Mesothelial cell of epicardium (in vitro differentiated cells): ENCODE measurements around the gene ATP9A. TPM values are rescaled to one million over a fixed set of nuclear protein-coding genes. Genes with fewer than 3 reads are reported as not detected.
A peak's percentile ranks its signal among the peaks of the same experiment; 100 is the strongest.

ENCODE experiments used
- DNase-seq, 2 experiments: peaks; one replicate each; pipeline ENCODE4 v3.0.0; 2021; ENCODE audit warnings: low spot score in 2 of 2; ENCODE audit not compliant: unreplicated experiment in 2 of 2
- H3K27ac Mint-ChIP-seq: 2 replicates; pipeline ENCODE4 v1.8.0; 2021; ENCODE audit warnings: mixed read lengths
- H3K27me3 Mint-ChIP-seq: 2 replicates; pipeline ENCODE4 v1.8.0; 2021; ENCODE audit warnings: low read depth, mixed read lengths
- H3K36me3 Mint-ChIP-seq: 2 replicates; pipeline ENCODE4 v1.8.0; 2021; ENCODE audit warnings: mixed read lengths
- H3K4me1 Mint-ChIP-seq: 2 replicates; pipeline ENCODE4 v1.8.0; 2021; ENCODE audit warnings: mixed read lengths
- H3K4me3 Mint-ChIP-seq: 2 replicates; pipeline ENCODE4 v1.8.0; 2021; ENCODE audit warnings: mild to moderate bottlenecking, moderate library complexity, mixed read lengths
- H3K9me3 Mint-ChIP-seq: 2 replicates; pipeline ENCODE4 v1.8.0; 2021; ENCODE audit warnings: mixed read lengths
- total RNA-seq: library from RNA; stranded (reverse); gene quantifications from 3 replicates; pipeline ENCODE4 v1.2.1, GENCODE V29; 2021
- TF ChIP-seq, protein P1 (sequence below): fragments of 200-600 bp; sonication (generic); IDR thresholded peaks from one replicate; pipeline ENCODE4 v1.5.0; 2021; ENCODE audit warnings: antibody characterized with exemption; ENCODE audit not compliant: unreplicated experiment

ATP9A gene
- total RNA-seq, 1 donor from 2014 or later: 80.0 TPM

DNA sequence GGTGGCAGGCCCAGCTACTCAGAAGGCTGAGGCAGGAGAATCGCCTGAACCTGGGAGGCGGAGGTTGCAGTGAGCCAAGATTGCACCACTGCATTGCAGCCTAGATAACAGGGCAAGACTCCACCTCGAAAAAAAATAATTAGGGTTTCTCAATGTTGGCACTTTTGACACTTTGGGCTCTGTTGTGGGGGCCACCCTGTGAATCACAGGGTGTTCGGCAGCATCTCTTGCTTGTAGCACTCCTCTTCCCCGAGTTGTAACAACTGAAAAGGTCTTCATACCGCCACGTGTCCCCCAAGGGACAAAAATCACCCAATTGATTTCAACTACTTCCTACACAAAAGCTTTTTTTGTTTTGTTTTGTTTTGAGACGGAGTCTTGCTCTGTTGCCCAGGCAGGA lies 172.4 kb downstream of the ATP9A start:
- no peaks in the 10 kb centered on the region for H3K27me3 Mint-ChIP-seq
- peaks cover 39% of the 10 kb centered on the region for H3K4me1 Mint-ChIP-seq
- no peak overlapping the region for H3K4me3 Mint-ChIP-seq
- TF ChIP-seq, protein P1, sequence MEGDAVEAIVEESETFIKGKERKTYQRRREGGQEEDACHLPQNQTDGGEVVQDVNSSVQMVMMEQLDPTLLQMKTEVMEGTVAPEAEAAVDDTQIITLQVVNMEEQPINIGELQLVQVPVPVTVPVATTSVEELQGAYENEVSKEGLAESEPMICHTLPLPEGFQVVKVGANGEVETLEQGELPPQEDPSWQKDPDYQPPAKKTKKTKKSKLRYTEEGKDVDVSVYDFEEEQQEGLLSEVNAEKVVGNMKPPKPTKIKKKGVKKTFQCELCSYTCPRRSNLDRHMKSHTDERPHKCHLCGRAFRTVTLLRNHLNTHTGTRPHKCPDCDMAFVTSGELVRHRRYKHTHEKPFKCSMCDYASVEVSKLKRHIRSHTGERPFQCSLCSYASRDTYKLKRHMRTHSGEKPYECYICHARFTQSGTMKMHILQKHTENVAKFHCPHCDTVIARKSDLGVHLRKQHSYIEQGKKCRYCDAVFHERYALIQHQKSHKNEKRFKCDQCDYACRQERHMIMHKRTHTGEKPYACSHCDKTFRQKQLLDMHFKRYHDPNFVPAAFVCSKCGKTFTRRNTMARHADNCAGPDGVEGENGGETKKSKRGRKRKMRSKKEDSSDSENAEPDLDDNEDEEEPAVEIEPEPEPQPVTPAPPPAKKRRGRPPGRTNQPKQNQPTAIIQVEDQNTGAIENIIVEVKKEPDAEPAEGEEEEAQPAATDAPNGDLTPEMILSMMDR: no peak
- no peaks in the 10 kb centered on the region for H3K9me3 Mint-ChIP-seq
- no peak overlapping the region for H3K27ac Mint-ChIP-seq
- peaks cover 16% of the 10 kb centered on the region for H3K36me3 Mint-ChIP-seq
- DNase-seq: no peak

DNA sequence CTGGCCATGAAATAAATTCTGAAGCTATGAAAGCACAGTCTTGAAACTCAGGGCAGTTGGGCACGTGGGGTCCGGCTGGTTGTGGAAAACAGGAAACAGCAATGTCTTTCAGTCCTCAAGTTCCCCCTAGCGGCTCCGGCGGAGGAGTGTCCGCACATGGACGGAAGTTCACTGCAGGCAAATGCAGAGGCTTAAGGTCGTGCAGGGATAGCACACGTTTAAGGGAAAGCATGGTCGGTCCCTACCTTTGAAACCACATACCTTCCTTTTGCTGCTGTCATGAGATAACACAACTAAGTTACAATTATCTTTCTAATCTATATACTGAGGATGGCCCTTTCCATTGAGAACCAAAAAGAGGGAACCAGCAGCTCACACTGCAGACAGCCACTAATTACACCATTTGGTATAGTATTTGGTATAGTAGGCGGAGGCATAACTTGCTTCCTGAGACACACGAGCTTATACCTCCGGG lies 173.1 kb downstream of the ATP9A start:
- Mint-ChIP-seq H3K9me3 (no peaks in the 10 kb centered on the region), H3K27me3 (no peaks in the 10 kb centered on the region), H3K27ac (peak overlapping the region; percentile 79), H3K36me3 (peaks cover 14% of the 10 kb centered on the region), H3K4me3 (no peak overlapping the region), H3K4me1 (peaks cover 36% of the 10 kb centered on the region)
- peak; percentile 58 to 81 for DNase-seq
- TF ChIP-seq, protein P1: peak; percentile 78

DNA sequence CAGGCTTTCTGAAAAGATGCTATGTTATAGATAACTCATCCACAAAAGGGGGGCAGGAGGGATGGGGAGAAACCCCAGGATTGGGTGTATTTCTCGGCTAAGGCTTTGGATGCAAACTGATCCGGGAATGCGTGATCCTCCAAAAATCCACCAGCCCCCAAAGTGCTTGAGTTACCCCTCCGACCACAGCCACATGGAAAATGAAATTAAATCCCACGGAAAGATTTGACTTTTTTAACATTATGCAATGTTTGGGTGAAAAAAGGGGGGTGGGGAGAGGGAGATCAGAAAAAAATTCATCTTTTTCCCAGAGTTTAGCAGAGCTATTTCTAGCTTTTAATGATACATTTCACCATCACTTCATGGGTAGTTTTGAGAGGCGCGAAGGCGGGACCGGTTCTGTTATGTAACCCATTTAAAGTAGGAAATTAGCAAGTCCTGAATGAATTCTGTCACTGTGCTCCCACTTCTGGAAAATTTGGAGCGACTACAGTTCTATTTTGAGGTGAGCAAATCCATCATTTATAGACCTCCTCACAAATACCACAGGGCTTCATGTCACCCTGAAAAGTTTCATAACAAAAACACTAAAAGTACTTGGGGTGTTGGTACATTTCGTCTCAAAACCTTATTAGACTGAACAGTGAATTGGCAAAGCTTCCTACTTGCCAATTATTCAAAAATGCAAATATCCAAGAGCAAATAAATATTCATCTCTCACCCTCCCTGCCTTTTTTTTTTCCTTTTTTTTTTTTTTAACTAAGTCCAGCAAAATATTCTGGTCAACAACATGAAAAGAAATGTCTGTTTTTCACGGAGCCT lies 173.7 kb downstream of the ATP9A start:
- H3K4me3 Mint-ChIP-seq: no peak overlapping the region
- H3K4me1 Mint-ChIP-seq: peaks cover 36% of the 10 kb centered on the region
- TF ChIP-seq, protein P1: no peak
- no peaks in the 10 kb centered on the region for H3K9me3 Mint-ChIP-seq
- H3K27me3 Mint-ChIP-seq: no peaks in the 10 kb centered on the region
- peaks cover 8% of the 10 kb centered on the region for H3K36me3 Mint-ChIP-seq
- DNase-seq: no peak
- peak overlapping the region; percentile 79 for H3K27ac Mint-ChIP-seq

DNA sequence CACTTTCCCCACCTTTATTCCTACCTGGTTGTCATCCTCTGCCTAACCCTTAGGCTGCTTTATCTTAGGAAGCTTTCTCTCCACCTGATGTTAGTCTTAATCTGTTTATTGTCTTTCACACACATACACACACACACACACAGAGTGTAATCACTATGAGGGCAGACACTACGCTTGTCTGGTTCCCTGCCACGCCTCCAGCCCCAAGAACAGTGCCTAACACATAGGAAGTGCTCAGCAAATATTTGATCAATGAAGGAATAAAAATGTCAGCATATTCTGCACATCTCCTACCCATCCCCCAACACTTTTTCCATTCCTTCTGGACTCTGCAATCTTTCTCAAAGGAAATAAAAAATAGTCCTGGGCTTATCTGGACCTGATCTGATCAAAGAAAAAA lies 174.6 kb downstream of the ATP9A start:
- Mint-ChIP-seq H3K27ac (no peak overlapping the region), H3K9me3 (no peaks in the 10 kb centered on the region), H3K4me1 (peaks cover 36% of the 10 kb centered on the region), H3K4me3 (no peak overlapping the region), H3K27me3 (no peaks in the 10 kb centered on the region), H3K36me3 (peaks cover 2% of the 10 kb centered on the region)
- DNase-seq: no peak
- TF ChIP-seq, protein P1: no peak

DNA sequence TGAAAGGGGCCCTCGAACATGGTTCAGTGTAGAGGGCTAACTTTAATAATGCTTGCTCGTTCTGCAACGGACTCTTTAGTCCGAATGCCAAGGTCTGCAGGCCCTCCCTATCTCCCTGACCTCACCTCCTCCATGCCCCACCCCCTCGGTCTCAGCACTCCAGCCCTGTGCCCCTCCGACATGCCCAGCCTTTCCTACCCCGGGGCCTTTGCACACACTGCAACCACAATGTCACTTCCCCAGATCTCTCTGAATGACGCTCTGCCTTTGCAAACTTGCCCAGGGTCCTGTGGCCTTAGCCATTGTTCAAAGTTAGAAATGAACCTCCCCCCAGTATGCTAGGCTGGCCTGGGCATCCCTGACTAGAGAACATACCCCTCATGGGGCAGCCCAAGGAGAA lies 175.6 kb downstream of the ATP9A start:
- Mint-ChIP-seq H3K27ac (no peak overlapping the region), H3K9me3 (no peaks in the 10 kb centered on the region), H3K27me3 (no peaks in the 10 kb centered on the region), H3K36me3 (no peaks in the 10 kb centered on the region), H3K4me3 (no peak overlapping the region), H3K4me1 (peaks cover 29% of the 10 kb centered on the region)
- TF ChIP-seq, protein P1: no peak
- DNase-seq: no peak
